Stimulated activated CD8-positive, alpha-beta memory T cell treated with anti-CD3 and anti-CD28 coated beads, Interleukin-12 subunit alpha, Interleukin-12 subunit beta, amount 100 ng/mL, for 1 hour (primary cell): Measurements from ENCODE around the gene MYO18A.

ENCODE experiments used
- DNase-seq: peaks from one replicate; pipeline ENCODE4 v3.0.0-alpha.2; 2020; ENCODE audit warnings: low read depth

Gene MYO18A

GRCh38 chr17:29022074-29022473, 158.1 kb downstream of the MYO18A start:
- DNase-seq, result no peak

- no peak for DNase-seq
These were observed 159.0 kb downstream of the MYO18A start for GRCh38 chr17:29021226-29021625.
